Activated naive CD8-positive, alpha-beta T cell treated with anti-CD3 and anti-CD28 coated beads, Interleukin-2, amount 50 U/mL, for 24 hours (primary cell): ENCODE data around the gene TCTN1.
"Not testable (repeated sequence)": the region's sequence is repeated elsewhere in the genome, so short reads cannot be mapped to it uniquely, and the experiment has no call there.

Experiments used
- ATAC-seq: fragments of 150-1000 bp; cut with Tn5 transposase; one replicate; pipeline ENCODE4 v1.10.0; 2021
- DNase-seq: peaks from one replicate; pipeline ENCODE4 v3.0.0; 2021
- H3K27ac Mint-ChIP-seq: one replicate; pipeline ENCODE4 v1.8.0; 2021; ENCODE audit warnings: mild to moderate bottlenecking, mixed read lengths
- H3K27me3 Mint-ChIP-seq: one replicate; pipeline ENCODE4 v1.8.0; 2021; ENCODE audit warnings: mixed read lengths
- H3K36me3 Mint-ChIP-seq: one replicate; pipeline ENCODE4 v1.8.0; 2021; ENCODE audit warnings: low read depth, mixed read lengths
- H3K4me1 Mint-ChIP-seq: one replicate; pipeline ENCODE4 v1.8.0; 2021; ENCODE audit warnings: mixed read lengths
- H3K4me3 Mint-ChIP-seq: one replicate; pipeline ENCODE4 v1.8.0; 2021; ENCODE audit warnings: mild to moderate bottlenecking, moderate library complexity, mixed read lengths
- H3K9me3 Mint-ChIP-seq: one replicate; pipeline ENCODE4 v1.8.0; 2021; ENCODE audit warnings: mixed read lengths

Gene TCTN1

DNA sequence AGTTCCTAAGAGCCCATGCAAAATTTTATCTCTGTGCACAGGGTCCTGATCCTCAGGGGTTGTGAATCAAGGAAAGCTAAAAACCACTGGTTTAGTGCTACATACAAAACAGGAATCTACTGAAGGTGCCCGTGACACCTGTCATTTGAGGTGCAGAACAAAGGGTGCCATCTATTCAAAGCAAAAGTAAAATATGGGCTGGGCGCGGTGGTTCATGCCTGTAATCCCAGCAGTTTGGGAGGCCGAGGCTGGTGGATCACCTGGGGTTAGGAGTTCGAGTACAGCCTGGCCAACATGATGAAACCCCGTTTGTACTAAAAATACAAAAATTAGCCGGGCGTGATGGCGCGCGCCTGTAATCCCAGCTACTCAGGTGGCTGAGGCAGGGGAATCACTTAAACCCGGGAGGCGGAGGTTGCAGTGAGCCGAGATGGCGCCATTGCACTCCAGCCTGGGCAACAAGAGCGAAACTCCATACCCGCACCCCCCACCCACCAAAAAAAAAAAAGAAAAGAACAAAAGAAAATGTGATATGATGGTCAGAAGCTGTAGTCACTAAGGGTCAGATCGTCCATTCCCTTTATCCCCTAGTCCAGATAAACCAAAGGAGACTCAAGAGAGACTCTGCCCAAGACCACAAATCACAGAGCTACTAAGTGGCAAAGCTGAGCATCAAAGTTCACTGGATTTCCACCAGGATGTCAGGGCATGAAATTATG lies 34.2 kb upstream of the TCTN1 start:
- no peaks in the 10 kb centered on the region for H3K27me3 Mint-ChIP-seq
- H3K4me3 Mint-ChIP-seq: peak overlapping the region; percentile 98
- H3K27ac Mint-ChIP-seq: peak overlapping the region; percentile 100
- no peaks in the 10 kb centered on the region for H3K9me3 Mint-ChIP-seq
- peaks cover 24% of the 10 kb centered on the region for H3K36me3 Mint-ChIP-seq
- peaks cover 84% of the 10 kb centered on the region for H3K4me1 Mint-ChIP-seq
- ATAC-seq (no peak), DNase-seq (no peak)

DNA sequence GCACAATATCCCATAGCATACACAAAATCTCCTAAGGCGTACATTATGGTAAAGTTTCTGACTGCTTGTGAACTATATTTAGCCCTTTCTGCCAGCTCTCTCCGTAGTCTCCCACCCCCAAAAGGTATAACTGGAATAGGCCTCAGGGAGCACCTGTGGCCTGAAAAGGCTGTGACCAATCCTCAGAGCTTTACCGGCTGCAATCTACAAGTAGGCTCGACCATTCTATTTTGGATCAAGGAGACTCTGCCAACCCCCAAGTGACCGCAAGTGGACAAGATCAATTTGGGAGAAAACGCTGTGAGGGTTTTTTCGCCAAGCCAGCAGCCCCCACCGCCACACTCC lies 32.0 kb upstream of the TCTN1 start:
- ATAC-seq (no peak), DNase-seq (no peak)
- peak overlapping the region; percentile 96 for H3K27ac Mint-ChIP-seq
- peaks cover 75% of the 10 kb centered on the region for H3K4me1 Mint-ChIP-seq
- peaks cover 20% of the 10 kb centered on the region for H3K36me3 Mint-ChIP-seq
- H3K4me3 Mint-ChIP-seq: peak overlapping the region; percentile 98
- no peaks in the 10 kb centered on the region for H3K27me3 Mint-ChIP-seq
- H3K9me3 Mint-ChIP-seq: no peaks in the 10 kb centered on the region

DNA sequence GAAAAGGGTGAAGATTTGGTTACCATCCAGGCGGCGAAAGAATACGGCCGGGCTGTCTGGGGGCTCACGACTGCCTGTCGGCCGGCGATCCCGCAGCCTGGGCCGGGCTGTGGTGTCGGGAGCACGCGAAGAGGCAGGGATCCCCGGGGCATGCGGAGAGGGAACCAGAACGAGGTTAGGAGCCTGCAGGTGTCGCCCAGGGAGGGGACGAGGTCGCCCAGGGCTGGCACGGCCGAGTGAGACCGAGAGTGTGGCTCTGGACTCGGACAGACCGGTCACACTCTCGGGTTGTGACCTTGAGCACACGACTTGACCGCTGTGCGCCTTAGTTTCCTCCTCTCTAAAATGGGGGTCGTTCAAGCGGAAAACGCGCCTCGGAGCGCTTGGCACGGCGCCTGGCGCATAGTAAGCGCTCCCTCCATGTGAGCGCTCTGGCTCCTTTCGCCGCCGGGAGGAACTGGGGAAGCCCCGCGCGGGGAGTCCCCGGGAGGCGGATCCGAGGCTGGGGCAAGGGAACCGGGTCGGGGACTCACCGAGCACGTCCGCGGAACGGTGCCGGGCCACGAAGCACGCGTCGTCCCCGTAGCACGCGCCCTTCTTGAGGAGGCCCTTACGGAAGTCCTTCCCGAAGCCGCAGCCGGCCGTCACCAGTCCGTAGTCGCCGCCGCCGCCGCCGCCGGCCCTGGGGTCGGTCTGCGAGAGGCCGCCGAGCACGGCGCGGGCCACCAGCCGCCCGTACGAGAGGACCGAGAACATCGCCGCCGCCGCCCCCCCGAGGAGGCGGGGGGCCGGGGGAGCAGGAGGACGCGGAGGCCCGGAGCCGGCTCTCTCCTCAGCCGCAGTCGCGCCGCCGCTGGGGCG lies 31.4 kb upstream of the TCTN1 start:
- H3K36me3 Mint-ChIP-seq: peaks cover 20% of the 10 kb centered on the region
- ATAC-seq: peak; percentile 31
- H3K4me3 Mint-ChIP-seq: peak overlapping the region; percentile 98
- H3K27ac Mint-ChIP-seq: peak overlapping the region; percentile 96
- peaks cover 69% of the 10 kb centered on the region for H3K4me1 Mint-ChIP-seq
- H3K27me3 Mint-ChIP-seq: no peaks in the 10 kb centered on the region
- DNase-seq: peak; percentile 80
- H3K9me3 Mint-ChIP-seq: no peaks in the 10 kb centered on the region

DNA sequence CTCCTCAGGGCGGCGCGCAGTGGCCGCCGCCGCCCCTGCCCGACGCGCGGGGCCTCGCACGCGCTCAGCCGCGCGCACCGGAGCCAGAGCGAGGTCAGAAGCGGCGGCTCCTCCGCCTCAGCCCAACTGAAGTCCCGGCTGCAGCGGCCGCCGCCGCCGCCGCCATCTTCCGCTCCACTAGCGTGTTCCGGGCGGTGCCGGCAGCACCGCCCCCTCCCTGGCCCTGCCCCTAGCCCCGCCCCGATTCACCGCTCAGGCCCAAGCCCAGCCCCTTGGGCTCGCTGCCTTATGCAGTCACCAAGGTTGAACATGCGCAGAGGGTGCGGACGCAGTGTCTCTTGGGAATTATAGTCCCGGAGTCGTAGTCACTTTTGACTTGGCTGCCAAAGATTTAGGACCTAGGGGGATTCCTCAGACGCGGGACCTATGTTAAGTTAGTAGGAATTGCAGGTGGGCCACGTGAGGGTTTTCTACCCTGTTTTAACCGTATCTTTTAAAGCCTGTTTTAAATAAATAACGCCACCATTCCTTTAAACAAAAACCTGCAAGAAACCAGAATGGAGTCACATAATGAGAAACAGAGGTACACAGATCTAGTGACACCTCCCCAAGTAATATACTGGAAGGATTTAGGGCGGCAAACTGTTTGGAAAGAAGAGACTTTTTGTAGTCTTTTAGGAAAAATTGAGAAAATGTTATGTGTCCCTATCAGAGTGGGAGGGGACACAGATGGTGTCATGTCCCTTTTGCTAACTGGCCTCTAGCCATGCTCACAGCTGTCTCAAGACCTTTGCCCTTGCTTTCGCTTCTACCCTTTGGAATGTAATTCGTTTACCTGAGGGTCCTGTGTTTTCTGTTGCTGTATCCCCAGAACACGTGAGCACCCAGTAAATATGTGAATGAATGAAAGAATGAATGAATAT lies 30.5 kb upstream of the TCTN1 start, which contains the start of gene PPTC7:
TSS of gene PPTC7 (minus strand) at position 182 of the 923 bp plus-strand sequence. CDS start 287 bp downstream, outside the sequence.
- Mint-ChIP-seq H3K4me3 (peak within 1 kb of the TSS; percentile 98), H3K27ac (peak within 1 kb of the TSS; percentile 96), H3K9me3 (no peaks in the 10 kb centered on the region), H3K36me3 (peaks cover 20% of the 10 kb centered on the region), H3K4me1 (peaks cover 60% of the 10 kb centered on the region), H3K27me3 (no peaks in the 10 kb centered on the region)
- ATAC-seq: peak; percentile 91
- peak; percentile 98 for DNase-seq

DNA sequence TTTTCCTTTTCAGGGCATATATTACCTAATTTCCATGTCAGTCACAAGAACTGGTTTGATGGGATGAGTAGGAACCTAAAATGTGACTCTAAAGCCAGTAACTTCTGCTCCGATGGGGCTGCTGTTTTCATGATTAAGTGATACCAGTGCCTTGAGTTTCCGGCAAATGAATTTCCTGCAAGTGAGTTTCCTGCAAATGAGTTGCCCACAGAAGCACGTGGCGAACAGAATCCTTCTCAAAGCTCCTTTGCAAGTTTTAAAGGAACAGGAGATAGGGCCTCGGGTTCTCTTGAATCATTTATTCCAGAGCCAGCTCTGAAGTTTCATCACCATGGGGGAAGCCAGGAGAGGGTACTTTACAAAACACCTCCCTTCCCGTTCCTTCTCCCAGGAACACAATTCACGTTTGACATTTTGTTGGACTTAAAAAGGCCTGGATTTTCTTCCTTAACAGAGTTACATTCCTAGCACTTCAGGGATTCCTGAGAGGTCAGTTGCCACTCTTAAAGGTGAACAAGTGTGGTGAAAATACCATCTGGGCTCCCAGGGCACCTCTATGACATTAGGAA lies 28.6 kb upstream of the TCTN1 start:
- H3K4me1 Mint-ChIP-seq: peaks cover 46% of the 10 kb centered on the region
- no peaks in the 10 kb centered on the region for H3K9me3 Mint-ChIP-seq
- peak overlapping the region; percentile 93 for H3K27ac Mint-ChIP-seq
- H3K4me3 Mint-ChIP-seq: peak overlapping the region; percentile 71
- ATAC-seq: no peak
- H3K36me3 Mint-ChIP-seq: peaks cover 9% of the 10 kb centered on the region
- DNase-seq: no peak
- no peaks in the 10 kb centered on the region for H3K27me3 Mint-ChIP-seq

DNA sequence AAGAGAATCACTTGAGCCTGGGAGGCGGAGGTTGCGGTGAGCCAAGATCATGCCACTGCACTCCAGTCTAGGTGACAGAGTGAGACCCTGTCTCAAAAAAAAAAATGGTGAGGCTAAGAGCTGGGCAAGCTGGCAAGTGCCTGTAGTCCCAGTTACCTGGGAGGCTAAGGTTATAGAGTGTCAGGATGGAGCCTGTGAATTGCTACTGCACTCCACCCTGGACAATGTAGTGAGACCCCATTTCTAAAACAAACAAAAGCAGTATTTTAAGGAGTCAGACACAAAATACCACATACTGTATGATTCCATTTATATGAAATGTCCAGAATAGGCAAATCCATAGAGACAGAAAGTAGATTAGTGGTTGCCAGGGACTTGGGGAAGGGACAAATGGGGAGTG lies 26.8 kb upstream of the TCTN1 start:
- H3K27ac Mint-ChIP-seq, DNase-seq, ATAC-seq, H3K36me3 Mint-ChIP-seq, H3K27me3 Mint-ChIP-seq, H3K4me3 Mint-ChIP-seq, H3K9me3 Mint-ChIP-seq: not testable (repeated sequence)
- H3K4me1 Mint-ChIP-seq: peaks cover 48% of the 10 kb centered on the region

DNA sequence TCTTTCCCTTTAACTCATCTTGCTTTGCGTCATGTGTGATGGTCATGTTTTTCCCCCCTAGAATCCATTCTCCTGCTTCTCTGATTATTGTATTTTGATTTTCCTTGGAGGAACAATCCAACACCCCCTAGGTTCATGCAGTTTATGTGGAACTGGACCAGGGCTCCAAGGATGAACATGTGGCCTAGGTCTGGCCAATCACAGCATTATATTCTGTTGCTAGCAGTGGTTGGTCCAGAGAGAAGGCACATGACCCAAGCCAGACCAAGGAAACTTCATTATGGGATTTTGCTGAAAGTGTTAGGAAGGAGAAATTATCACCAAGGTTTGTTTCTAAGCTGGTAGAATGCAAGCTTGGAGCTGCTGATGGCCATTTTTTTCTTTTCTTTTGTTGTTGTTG lies 23.9 kb upstream of the TCTN1 start:
- no peaks in the 10 kb centered on the region for H3K27me3 Mint-ChIP-seq
- no peak overlapping the region for H3K4me3 Mint-ChIP-seq
- DNase-seq (no peak), ATAC-seq (no peak)
- peaks cover 30% of the 10 kb centered on the region for H3K4me1 Mint-ChIP-seq
- H3K27ac Mint-ChIP-seq: peak overlapping the region; percentile 75
- no peaks in the 10 kb centered on the region for H3K9me3 Mint-ChIP-seq
- no peaks in the 10 kb centered on the region for H3K36me3 Mint-ChIP-seq

DNA sequence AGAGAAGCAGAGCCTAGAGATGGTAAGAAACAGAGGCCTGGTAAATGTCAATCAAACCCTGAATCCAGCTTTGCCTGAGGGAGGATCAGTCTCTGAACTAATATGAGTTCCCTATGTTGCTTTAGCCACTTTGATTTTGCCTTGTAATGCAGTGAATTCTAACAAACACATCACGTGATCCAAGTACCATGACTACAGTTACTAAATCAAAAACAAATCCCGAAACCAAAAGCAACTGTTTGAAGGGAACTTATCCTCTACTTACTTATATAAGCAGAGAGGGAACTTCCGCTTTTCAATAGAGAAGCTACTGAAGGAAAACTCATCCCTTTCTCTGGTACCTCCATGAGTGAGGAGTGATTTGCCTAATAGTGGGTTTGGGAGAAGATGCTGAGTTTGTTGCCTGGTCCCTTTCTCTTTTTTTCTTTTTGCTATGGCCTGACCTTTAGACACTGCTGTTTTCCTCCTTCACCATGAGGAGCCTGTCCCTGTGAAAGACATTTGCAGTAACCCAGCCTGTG lies 23.1 kb upstream of the TCTN1 start:
- no peaks in the 10 kb centered on the region for H3K27me3 Mint-ChIP-seq
- peak overlapping the region; percentile 75 for H3K27ac Mint-ChIP-seq
- H3K4me1 Mint-ChIP-seq: peaks cover 22% of the 10 kb centered on the region
- no peak for DNase-seq
- no peaks in the 10 kb centered on the region for H3K9me3 Mint-ChIP-seq
- no peak overlapping the region for H3K4me3 Mint-ChIP-seq
- H3K36me3 Mint-ChIP-seq: no peaks in the 10 kb centered on the region
- ATAC-seq: peak; percentile 83

DNA sequence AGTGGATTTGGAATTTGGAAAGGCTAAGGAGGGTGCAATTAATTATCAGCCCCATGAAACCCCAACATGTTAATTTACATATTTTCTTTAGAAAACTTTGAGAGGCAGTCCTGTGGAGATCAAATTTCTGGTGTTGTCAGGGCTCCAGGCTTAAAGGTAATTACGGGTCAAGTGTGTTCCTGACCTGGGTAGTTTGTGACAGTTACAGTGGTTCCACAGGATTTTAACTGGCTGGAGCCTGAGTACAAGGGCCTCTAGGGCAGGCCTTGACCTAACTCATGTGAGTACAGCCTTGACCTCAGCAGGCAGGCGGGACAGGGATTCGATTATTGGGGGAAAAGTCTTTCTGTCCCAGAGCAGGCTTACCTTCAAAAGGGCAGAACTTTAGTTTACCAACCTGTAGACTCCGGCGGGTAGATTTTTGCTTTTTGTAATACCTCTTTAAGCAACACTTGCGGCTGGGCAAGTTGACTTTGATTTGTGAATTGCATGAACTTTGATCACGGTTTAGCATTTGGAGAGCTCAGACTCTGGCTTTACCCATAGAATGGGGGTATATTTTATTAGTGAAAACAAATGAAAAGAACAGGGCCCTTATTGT lies 22.4 kb upstream of the TCTN1 start:
- Mint-ChIP-seq H3K27me3 (no peaks in the 10 kb centered on the region), H3K4me3 (no peak overlapping the region), H3K27ac (peak overlapping the region; percentile 75), H3K36me3 (no peaks in the 10 kb centered on the region), H3K4me1 (peaks cover 21% of the 10 kb centered on the region), H3K9me3 (no peaks in the 10 kb centered on the region)
- ATAC-seq (no peak), DNase-seq (no peak)

DNA sequence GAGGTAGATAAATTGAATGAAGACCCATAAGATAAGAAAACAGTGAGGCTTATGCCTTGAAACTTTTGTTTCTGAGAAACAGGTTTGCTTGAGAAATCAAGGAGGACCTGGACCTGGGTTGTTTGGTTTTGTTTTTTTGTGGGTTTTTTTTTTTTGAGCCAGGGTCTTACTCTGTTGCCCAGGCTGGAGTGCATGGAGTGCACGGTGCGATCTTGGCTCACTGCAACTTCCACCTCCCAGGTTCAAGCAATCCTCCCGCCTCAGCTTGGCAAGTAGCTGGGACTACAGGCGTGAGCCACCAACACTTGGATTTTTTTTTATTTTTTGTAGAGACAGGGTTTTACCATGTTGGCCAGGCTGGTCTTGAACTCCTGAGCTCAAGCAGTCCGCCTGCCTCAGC lies 21.9 kb upstream of the TCTN1 start:
- Mint-ChIP-seq H3K9me3 (no peaks in the 10 kb centered on the region), H3K36me3 (no peaks in the 10 kb centered on the region), H3K4me1 (peaks cover 21% of the 10 kb centered on the region), H3K27ac (no peak overlapping the region), H3K4me3 (no peak overlapping the region), H3K27me3 (no peaks in the 10 kb centered on the region)
- ATAC-seq: no peak
- no peak for DNase-seq

DNA sequence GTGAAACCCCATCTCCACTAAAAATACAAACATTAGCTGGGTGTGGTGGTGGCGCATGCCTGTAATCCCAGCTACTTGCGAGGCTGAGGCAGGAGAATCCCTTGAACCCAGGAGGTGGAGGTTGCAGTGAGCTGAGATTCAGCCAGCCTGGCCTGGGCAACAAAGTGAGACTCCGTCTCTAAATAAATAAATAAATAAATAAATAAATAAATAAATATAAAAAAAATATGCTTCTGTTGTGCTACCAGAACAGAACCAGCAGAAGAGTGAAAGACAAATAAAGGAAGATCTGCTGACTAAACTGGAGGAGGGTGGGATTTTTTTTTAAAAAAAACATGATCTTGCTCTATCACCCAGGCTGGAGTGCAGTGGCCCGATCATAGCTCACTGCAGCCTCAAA lies 21.0 kb upstream of the TCTN1 start:
- H3K27ac Mint-ChIP-seq, H3K9me3 Mint-ChIP-seq, H3K4me3 Mint-ChIP-seq, H3K36me3 Mint-ChIP-seq, DNase-seq, H3K27me3 Mint-ChIP-seq, ATAC-seq: not testable (repeated sequence)
- H3K4me1 Mint-ChIP-seq: peaks cover 21% of the 10 kb centered on the region

DNA sequence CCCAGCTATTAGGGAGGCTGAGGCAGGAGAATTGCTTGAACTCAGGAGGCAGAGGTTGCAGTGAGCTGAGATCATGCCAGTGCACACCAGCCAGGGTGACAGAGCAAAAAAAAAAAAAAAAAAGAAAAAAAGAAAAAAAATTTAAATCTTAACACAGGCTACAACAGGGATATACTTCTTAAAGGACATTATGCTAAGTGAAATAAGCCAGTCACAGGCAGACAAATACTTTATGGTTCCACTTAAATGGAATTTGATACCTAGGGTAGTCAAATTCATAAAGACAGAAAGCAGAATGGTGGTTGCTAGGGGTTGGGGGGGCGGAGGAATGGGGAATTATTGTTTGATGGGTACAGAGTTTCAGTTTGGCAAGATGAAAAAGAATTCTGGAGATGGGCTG lies 16.0 kb upstream of the TCTN1 start:
- H3K9me3 Mint-ChIP-seq: no peaks in the 10 kb centered on the region
- DNase-seq: no peak
- H3K27ac Mint-ChIP-seq: no peak overlapping the region
- ATAC-seq: no peak
- no peak overlapping the region for H3K4me3 Mint-ChIP-seq
- peaks cover 7% of the 10 kb centered on the region for H3K4me1 Mint-ChIP-seq
- no peaks in the 10 kb centered on the region for H3K36me3 Mint-ChIP-seq
- no peaks in the 10 kb centered on the region for H3K27me3 Mint-ChIP-seq

DNA sequence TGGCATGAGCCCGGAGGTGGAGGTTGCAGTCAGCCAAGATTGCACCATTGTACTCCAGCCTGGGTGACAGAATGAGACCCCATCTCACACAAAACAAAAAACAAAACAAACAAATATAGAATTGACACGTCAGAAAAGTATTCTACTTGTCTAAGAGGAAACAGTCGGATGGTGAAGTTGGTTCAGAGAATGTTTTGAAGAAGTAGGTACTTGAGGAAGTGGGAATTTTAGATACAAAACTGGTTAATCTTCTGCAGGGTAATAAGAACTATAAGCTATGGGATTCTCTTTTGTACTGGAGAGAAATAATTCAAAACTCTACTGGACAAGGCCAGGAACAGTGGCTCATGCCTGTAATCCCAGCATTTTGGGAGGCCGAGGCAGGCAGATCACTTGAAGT lies 14.6 kb upstream of the TCTN1 start:
- H3K4me3 Mint-ChIP-seq: no peak overlapping the region
- no peak for DNase-seq
- peaks cover 8% of the 10 kb centered on the region for H3K4me1 Mint-ChIP-seq
- H3K27me3 Mint-ChIP-seq: no peaks in the 10 kb centered on the region
- H3K36me3 Mint-ChIP-seq: no peaks in the 10 kb centered on the region
- H3K27ac Mint-ChIP-seq: no peak overlapping the region
- no peaks in the 10 kb centered on the region for H3K9me3 Mint-ChIP-seq
- ATAC-seq: no peak

DNA sequence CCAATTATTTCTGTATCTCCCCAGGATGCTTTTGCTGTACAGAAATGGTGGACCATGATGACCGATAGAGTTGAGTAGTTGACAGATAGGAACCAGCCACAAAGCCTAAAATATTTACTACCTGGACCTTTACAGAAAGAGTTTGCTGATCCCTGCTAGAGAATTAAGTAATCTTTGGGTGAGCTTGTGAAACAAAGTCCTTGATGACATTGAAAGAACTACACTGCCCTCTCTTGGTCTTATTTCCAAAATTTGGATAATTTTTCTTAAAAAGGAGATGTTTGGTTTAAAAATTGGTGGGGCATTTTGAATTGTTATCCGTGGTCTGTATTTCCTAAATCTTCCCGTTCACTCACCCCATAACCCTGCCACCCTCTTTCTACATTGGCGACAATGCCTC lies 13.7 kb upstream of the TCTN1 start:
- ATAC-seq (no peak), DNase-seq (no peak)
- no peak overlapping the region for H3K4me3 Mint-ChIP-seq
- H3K36me3 Mint-ChIP-seq: no peaks in the 10 kb centered on the region
- H3K27me3 Mint-ChIP-seq: no peaks in the 10 kb centered on the region
- no peaks in the 10 kb centered on the region for H3K9me3 Mint-ChIP-seq
- peaks cover 11% of the 10 kb centered on the region for H3K4me1 Mint-ChIP-seq
- no peak overlapping the region for H3K27ac Mint-ChIP-seq
